Ovary (tissue), 9 donors: Measurements from ENCODE around the gene NSF. TPM values are rescaled to one million over a fixed set of nuclear protein-coding genes. Genes with fewer than 3 reads are reported as not detected.
A peak's percentile ranks its signal among the peaks of the same experiment; 100 is the strongest.
"Not testable (repeated sequence)": the region's sequence is repeated elsewhere in the genome, so short reads cannot be mapped to it uniquely, and the experiment has no call there.

Source experiments
- DNase-seq, 5 donors: peaks; one replicate each; pipeline ENCODE4 v3.0.0-alpha.2; 2019 to 2020
- H3K27ac ChIP-seq, 2 donors: fragments of 200-600 bp; one replicate each; pipeline versions ENCODE4 v1.5.1 to v1.8.0; 2019 to 2022
- H3K27me3 ChIP-seq: fragments of 200-600 bp; one replicate; pipeline ENCODE4 v1.8.0; 2022
- H3K36me3 ChIP-seq: fragments of 200-600 bp; sonication (generic); one replicate; pipeline ENCODE4 v1.5.1; 2019
- H3K4me1 ChIP-seq: one replicate; pipeline ENCODE4 v1.8.1; 2013; ENCODE audit warnings: mild to moderate bottlenecking, moderate library complexity; ENCODE audit not compliant: insufficient read depth
- H3K4me3 ChIP-seq: fragments of 200-600 bp; sonication (generic); one replicate; pipeline ENCODE4 v1.5.1; 2017
- H3K9me3 ChIP-seq, 2 donors: fragments of 200-600 bp in 1 of 2; sonication (generic) in 1 of 2; one replicate each; pipeline versions ENCODE4 v1.5.1 to v1.8.1; 2013 to 2019; ENCODE audit warnings: mild to moderate bottlenecking in 1 of 2, moderate library complexity in 1 of 2
- EP300 ChIP-seq: sonication (generic); formaldehyde crosslinking; IDR thresholded peaks from one replicate; pipeline ENCODE4 v1.6.1; 2017; ENCODE audit warnings: antibody characterized with exemption
- POLR2A ChIP-seq: fragments of 450-650 bp; IDR thresholded peaks from one replicate; pipeline ENCODE4 v1.6.1; 2017; ENCODE audit warnings: antibody characterized with exemption, mild to moderate bottlenecking, moderate library complexity
- WGBS, 3 donors: extraction: QIAGEN DNeasy Blood & Tissue Kit in 1 of 3; methylation state at CpG; one replicate each; pipeline versions ENCODE4 v1.1.5 to v1.1.7; 2013 to 2017; 5-methylcytosine and 5-hydroxymethylcytosine counted together
- intact Hi-C, 4 donors: fragments of 100-400 bp; cut with DNase I; formaldehyde crosslinking; loops; one replicate each; pipeline versions ENCODE4 v1.11.0 to v1.15.1; 2022 to 2023
- polyA plus RNA-seq, 2 donors: library from polyadenylated mRNA; stranded (reverse); fragments of 200-250 nt in 1 of 2; fragments of 350-450 nt in 1 of 2; fragmentation: Illumina TruSeq in 1 of 2; extraction: RNeasy Lipid Tissue Mini Kit (QIAGEN cat#74804) in 1 of 2; gene quantifications; one replicate each; pipeline ENCODE4 v1.2.3, GENCODE V29; 2013 to 2014
- total RNA-seq, 7 donors: library from RNA; depleted of rRNA in 2 of 7; stranded (reverse); fragments of >200 nt in 2 of 7; fragmentation: NEBNext Ultra II Directional in 3 of 7; extraction: Animal tissue kit (Norgen Biotek cat#: 25700) in 3 of 7; gene quantifications; one replicate each; pipeline versions ENCODE4 v1.1.0 to v1.2.4, GENCODE V29; 2016 to 2023
- TF ChIP-seq, protein P1 (sequence below), 3 donors: fragments of 450-650 bp in 2 of 3; fragments of 200-600 bp in 1 of 3; IDR thresholded peaks; one replicate each; pipeline versions ENCODE4 v1.5.1 to v1.8.0; 2016 to 2022; ENCODE audit warnings: antibody characterized with exemption in 3 of 3, mild to moderate bottlenecking in 1 of 3
- donor health status: DM: no; HTN: no; CAD: no; lungs with moderate emphysema.
- donor health status: DM: no; HTN: no; CAD: no.
- donor health status: Bipolar disorder and iron deficiency.
- donor health status: DM: yes; HTN: yes; CAD: no.
- donor health status: DM: no; HTN: no; CAD: no.
- donor health status: DM: yes; HTN: yes; CAD: no.

NSF gene
- total and polyA plus RNA-seq, 9 donors: 6.6 to 33.3 (median 19.6) TPM

- no peaks in the 10 kb centered on the region for H3K9me3 ChIP-seq
- WGBS, 3 donors: 87 to 90% (median 90%) methylated on average over 15 of the region's 15 CpGs
- H3K27me3 ChIP-seq: no peaks in the 10 kb centered on the region
- H3K36me3 ChIP-seq: no peaks in the 10 kb centered on the region
- intact Hi-C loops: no loop called here
- H3K27ac ChIP-seq: no peak overlapping the region
- no peak for DNase-seq
- TF ChIP-seq EP300 (no peak), POLR2A (no peak)
- TF ChIP-seq, protein P1, sequence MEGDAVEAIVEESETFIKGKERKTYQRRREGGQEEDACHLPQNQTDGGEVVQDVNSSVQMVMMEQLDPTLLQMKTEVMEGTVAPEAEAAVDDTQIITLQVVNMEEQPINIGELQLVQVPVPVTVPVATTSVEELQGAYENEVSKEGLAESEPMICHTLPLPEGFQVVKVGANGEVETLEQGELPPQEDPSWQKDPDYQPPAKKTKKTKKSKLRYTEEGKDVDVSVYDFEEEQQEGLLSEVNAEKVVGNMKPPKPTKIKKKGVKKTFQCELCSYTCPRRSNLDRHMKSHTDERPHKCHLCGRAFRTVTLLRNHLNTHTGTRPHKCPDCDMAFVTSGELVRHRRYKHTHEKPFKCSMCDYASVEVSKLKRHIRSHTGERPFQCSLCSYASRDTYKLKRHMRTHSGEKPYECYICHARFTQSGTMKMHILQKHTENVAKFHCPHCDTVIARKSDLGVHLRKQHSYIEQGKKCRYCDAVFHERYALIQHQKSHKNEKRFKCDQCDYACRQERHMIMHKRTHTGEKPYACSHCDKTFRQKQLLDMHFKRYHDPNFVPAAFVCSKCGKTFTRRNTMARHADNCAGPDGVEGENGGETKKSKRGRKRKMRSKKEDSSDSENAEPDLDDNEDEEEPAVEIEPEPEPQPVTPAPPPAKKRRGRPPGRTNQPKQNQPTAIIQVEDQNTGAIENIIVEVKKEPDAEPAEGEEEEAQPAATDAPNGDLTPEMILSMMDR (IDR thresholded peaks at IDR 0.05): no peak
- no peak overlapping the region for H3K4me3 ChIP-seq
- peaks cover 8% of the 10 kb centered on the region for H3K4me1 ChIP-seq
These were observed 178.0 kb downstream of the NSF start for GRCh38 chr17:46768540-46768870.

DNA sequence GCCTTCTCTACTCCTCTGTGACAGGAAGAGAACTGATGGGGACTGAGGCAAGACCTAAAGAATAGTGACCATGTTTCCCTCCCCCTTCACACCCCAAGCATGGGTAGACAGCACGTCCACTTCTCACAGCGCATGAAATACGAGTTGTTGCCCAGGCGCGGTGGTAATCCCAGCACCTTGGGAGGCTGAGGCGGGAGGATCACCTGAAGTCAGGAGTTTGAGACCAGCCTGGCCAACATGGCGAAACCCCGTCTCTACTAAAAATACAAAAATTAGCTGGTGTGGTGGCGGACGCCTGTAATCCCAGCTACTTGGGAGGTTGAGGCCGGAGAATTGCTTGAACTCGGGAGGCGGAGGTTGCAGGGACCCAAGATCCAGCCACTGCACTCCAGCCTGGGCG, 178.4 kb downstream of the NSF start:
- intact Hi-C loops, H3K4me3 ChIP-seq, H3K9me3 ChIP-seq, DNase-seq, H3K36me3 ChIP-seq, H3K27me3 ChIP-seq, H3K4me1 ChIP-seq, H3K27ac ChIP-seq: not testable (repeated sequence)
- WGBS, 3 donors: 94 to 95% (median 95%) methylated on average over 14 of the region's 14 CpGs

- Histone ChIP-seq H3K4me3 (peak overlapping the region; percentile 18), H3K36me3 (no peaks in the 10 kb centered on the region), H3K9me3 (no peaks in the 10 kb centered on the region), H3K27ac (no peak overlapping the region), H3K27me3 (no peaks in the 10 kb centered on the region), H3K4me1 (peaks cover 8% of the 10 kb centered on the region)
- intact Hi-C loops: no loop called here
- 5 to 18% (median 8%) methylated on average over 45 to 56 of the region's 56 CpGs for WGBS, 3 donors
- peak in 2 of 5 donors; percentile 33 to 47 for DNase-seq
- no peak for TF ChIP-seq POLR2A
- no peak for TF ChIP-seq EP300
- TF ChIP-seq, protein P1 (IDR thresholded peaks at IDR 0.05): no peak
These were observed 179.3 kb downstream of the NSF start for GRCh38 chr17:46769531-46770438.

DNA sequence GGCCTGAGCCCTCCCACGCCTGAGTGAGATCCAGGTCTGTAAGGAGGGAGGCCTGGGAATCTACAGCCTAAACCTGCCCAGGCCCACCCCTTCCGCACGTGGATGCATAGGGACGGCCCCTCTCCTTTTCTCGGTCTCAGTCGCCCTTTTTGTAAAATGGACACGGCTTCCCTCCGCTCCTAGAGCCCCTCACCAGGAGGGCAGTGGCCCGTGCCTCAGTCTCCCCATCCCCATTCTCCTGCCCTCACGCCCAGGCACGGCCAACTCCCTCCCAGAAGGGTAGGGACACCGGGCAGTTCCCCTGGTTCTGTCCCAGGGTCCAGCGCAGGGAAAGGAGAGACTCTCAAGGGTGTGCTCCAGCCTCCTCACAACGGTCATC, 180.0 kb downstream of the NSF start:
- Histone ChIP-seq H3K9me3 (no peaks in the 10 kb centered on the region), H3K4me3 (no peak overlapping the region), H3K4me1 (peaks cover 8% of the 10 kb centered on the region), H3K36me3 (no peaks in the 10 kb centered on the region), H3K27me3 (no peaks in the 10 kb centered on the region), H3K27ac (no peak overlapping the region)
- 68 to 78% (median 75%) methylated on average over 14 of the region's 14 CpGs for WGBS, 3 donors
- TF ChIP-seq, protein P1 (IDR thresholded peaks at IDR 0.05): no peak
- no peak for TF ChIP-seq POLR2A
- DNase-seq: no peak
- intact Hi-C loops: no loop called here

- no peak for TF ChIP-seq POLR2A
- no peak overlapping the region for H3K27ac ChIP-seq
- H3K27me3 ChIP-seq: no peaks in the 10 kb centered on the region
- H3K36me3 ChIP-seq: no peaks in the 10 kb centered on the region
- peaks cover 8% of the 10 kb centered on the region for H3K4me1 ChIP-seq
- 7 to 10% (median 10%) methylated on average over 38 to 73 of the region's 73 CpGs for WGBS, 3 donors
- no peaks in the 10 kb centered on the region for H3K9me3 ChIP-seq
- DNase-seq: peak in 2 of 5 donors; percentile 49 to 55
- H3K4me3 ChIP-seq: peak overlapping the region; percentile 40
- intact Hi-C loops: no loop called here
These were observed 180.5 kb downstream of the NSF start for GRCh38 chr17:46770818-46771560.
